HepG2 (cell line): Measurements from ENCODE around the gene VASH2.

ENCODE experiments used
- CTCF ChIP-seq: sonication (generic); formaldehyde crosslinking; IDR thresholded peaks from 2 replicates; pipeline ENCODE4 v1.5.0; 2020; ENCODE audit warnings: mild to moderate bottlenecking, missing genetic modification reagents, moderate library complexity
- FOXA1 ChIP-seq, 2 experiments: fragments of 450-650 bp in 1 of 2; sonication (generic) in 1 of 2; formaldehyde crosslinking in 1 of 2; IDR thresholded peaks; 2 replicates each; pipeline versions ENCODE4 v1.4.0 to v1.6.1; 2016 to 2020; ENCODE audit warnings: missing genetic modification reagents in 1 of 2
- HCFC1 ChIP-seq: fragments of 150-350 bp; IDR thresholded peaks from 2 replicates; pipeline ENCODE4 v1.6.1; 2014; ENCODE audit warnings: low read depth, low read length
- HOXA3 ChIP-seq: sonication (generic); formaldehyde crosslinking; IDR thresholded peaks from 2 replicates; pipeline ENCODE4 v1.5.0; 2020; ENCODE audit warnings: missing genetic modification reagents
- POLR2A ChIP-seq, 2 experiments: IDR thresholded peaks; 2 replicates each; pipeline ENCODE4 v1.6.1; 2011; ENCODE audit warnings: low read depth in 2 of 2, low read length in 2 of 2, mild to moderate bottlenecking in 1 of 2, moderate library complexity in 1 of 2; ENCODE audit not compliant: insufficient read depth in 1 of 2
- PPARG ChIP-seq: conservative IDR thresholded peaks from 2 replicates; pipeline ENCODE4 v1.6.1; 2016; ENCODE audit warnings: missing biosample characterization, missing genetic modification reagents
- PTBP1 ChIP-seq: fragments of 200-400 bp; formaldehyde crosslinking; IDR thresholded peaks from 2 replicates; pipeline ENCODE4 v1.6.1; 2018; ENCODE audit warnings: low read length, low read depth; ENCODE audit not compliant: poor library complexity, severe bottlenecking
- RAD51 ChIP-seq: fragments of 450-650 bp; IDR thresholded peaks from 2 replicates; pipeline ENCODE4 v1.6.1; 2016; ENCODE audit warnings: borderline replicate concordance
- ZBTB39 ChIP-seq: sonication (generic); formaldehyde crosslinking; IDR thresholded peaks from 2 replicates; pipeline ENCODE4 v1.5.0; 2020; ENCODE audit warnings: missing genetic modification reagents
- ZNF414 ChIP-seq: sonication (generic); formaldehyde crosslinking; IDR thresholded peaks from 2 replicates; pipeline ENCODE4 v1.5.0; 2020; ENCODE audit warnings: missing genetic modification reagents
- ZNF431 ChIP-seq: sonication (generic); formaldehyde crosslinking; IDR thresholded peaks from 2 replicates; pipeline ENCODE4 v1.9.0; 2022; ENCODE audit warnings: missing genetic modification reagents, low read depth, mild to moderate bottlenecking, borderline replicate concordance
- TF ChIP-seq, protein P1 (sequence below): sonication (generic); formaldehyde crosslinking; IDR thresholded peaks from one replicate; pipeline ENCODE4 v1.5.1; 2020; ENCODE audit warnings: mild to moderate bottlenecking, missing genetic modification reagents; ENCODE audit errors: not compliant biosample characterization
- TF ChIP-seq, protein P2 (sequence below): sonication (generic); formaldehyde crosslinking; IDR thresholded peaks from 2 replicates; pipeline ENCODE4 v1.4.0; 2020; ENCODE audit warnings: missing genetic modification reagents

DNA sequence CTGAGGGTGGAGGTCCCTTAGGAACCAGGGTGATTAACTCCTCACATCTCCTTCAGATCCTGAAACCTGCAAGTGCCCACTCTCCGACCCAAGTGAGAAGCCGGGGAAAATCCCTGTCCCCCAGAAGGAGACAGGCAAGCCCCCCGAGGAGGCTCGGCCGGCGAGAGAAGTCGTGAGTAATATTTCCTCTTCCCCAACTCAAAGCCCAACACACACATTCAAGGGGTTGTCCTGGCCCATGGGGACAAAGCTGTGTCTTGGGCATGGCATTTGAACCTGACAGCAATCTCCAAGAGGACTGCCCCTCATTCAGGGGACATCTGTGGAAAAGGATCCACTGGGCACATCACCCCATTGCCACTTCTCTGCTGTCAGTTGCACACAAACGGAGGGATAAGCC lies 23.6 kb downstream of the VASH2 start:
- TF ChIP-seq, protein P1, sequence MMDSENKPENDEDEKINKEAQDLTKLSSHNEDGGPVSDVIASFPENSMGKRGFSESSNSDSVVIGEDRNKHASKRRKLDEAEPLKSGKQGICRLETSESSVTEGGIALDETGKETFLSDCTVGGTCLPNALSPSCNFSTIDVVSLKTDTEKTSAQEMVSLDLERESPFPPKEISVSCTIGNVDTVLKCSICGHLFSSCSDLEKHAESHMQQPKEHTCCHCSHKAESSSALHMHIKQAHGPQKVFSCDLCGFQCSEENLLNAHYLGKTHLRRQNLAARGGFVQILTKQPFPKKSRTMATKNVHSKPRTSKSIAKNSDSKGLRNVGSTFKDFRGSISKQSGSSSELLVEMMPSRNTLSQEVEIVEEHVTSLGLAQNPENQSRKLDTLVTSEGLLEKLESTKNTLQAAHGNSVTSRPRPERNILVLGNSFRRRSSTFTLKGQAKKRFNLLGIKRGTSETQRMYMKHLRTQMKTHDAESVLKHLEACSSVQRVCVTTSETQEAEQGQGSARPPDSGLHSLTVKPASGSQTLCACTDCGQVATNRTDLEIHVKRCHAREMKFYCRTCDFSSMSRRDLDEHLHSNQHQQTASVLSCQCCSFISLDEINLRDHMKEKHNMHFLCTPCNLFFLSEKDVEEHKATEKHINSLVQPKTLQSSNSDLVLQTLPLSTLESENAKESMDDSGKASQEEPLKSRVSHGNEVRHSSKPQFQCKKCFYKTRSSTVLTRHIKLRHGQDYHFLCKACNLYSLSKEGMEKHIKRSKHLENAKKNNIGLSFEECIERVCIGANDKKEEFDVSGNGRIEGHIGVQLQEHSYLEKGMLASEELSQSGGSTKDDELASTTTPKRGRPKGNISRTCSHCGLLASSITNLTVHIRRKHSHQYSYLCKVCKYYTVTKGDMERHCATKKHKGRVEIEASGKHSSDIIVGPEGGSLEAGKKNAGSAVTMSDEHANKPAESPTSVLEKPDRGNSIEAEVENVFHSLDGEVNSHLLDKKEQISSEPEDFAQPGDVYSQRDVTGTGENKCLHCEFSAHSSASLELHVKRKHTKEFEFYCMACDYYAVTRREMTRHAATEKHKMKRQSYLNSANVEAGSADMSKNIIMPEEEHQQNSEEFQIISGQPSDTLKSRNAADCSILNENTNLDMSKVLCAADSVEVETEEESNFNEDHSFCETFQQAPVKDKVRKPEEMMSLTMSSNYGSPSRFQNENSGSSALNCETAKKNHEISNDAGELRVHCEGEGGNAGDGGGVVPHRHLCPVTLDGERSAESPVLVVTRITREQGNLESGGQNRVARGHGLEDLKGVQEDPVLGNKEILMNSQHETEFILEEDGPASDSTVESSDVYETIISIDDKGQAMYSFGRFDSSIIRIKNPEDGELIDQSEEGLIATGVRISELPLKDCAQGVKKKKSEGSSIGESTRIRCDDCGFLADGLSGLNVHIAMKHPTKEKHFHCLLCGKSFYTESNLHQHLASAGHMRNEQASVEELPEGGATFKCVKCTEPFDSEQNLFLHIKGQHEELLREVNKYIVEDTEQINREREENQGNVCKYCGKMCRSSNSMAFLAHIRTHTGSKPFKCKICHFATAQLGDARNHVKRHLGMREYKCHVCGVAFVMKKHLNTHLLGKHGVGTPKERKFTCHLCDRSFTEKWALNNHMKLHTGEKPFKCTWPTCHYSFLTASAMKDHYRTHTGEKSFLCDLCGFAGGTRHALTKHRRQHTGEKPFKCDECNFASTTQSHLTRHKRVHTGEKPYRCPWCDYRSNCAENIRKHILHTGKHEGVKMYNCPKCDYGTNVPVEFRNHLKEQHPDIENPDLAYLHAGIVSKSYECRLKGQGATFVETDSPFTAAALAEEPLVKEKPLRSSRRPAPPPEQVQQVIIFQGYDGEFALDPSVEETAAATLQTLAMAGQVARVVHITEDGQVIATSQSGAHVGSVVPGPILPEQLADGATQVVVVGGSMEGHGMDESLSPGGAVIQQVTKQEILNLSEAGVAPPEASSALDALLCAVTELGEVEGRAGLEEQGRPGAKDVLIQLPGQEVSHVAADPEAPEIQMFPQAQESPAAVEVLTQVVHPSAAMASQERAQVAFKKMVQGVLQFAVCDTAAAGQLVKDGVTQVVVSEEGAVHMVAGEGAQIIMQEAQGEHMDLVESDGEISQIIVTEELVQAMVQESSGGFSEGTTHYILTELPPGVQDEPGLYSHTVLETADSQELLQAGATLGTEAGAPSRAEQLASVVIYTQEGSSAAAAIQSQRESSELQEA (CRISPR knock-in tag), result no peak
- no peak for TF ChIP-seq ZNF414 (CRISPR knock-in tag)
- no peak for TF ChIP-seq HCFC1
- TF ChIP-seq RAD51, result no peak
- TF ChIP-seq ZNF431 (CRISPR knock-in tag), result no peak
- TF ChIP-seq, protein P2, sequence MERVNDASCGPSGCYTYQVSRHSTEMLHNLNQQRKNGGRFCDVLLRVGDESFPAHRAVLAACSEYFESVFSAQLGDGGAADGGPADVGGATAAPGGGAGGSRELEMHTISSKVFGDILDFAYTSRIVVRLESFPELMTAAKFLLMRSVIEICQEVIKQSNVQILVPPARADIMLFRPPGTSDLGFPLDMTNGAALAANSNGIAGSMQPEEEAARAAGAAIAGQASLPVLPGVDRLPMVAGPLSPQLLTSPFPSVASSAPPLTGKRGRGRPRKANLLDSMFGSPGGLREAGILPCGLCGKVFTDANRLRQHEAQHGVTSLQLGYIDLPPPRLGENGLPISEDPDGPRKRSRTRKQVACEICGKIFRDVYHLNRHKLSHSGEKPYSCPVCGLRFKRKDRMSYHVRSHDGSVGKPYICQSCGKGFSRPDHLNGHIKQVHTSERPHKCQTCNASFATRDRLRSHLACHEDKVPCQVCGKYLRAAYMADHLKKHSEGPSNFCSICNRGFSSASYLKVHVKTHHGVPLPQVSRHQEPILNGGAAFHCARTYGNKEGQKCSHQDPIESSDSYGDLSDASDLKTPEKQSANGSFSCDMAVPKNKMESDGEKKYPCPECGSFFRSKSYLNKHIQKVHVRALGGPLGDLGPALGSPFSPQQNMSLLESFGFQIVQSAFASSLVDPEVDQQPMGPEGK (CRISPR knock-in tag), result no peak
- TF ChIP-seq PPARG (CRISPR knock-in tag), result no peak
- no peak for TF ChIP-seq ZBTB39
- TF ChIP-seq CTCF (CRISPR knock-in tag), result no peak
- TF ChIP-seq POLR2A (IDR thresholded peaks at IDR 0.05; ENCODE audit: insufficient read depth in 1 of 2, low read depth in 2 of 2, low read length in 2 of 2), result no peak
- no peak for TF ChIP-seq HOXA3 (CRISPR knock-in tag)
- TF ChIP-seq FOXA1 (IDR thresholded peaks at IDR 0.05), result no peak
- TF ChIP-seq FOXA1 (CRISPR knock-in tag; IDR thresholded peaks at IDR 0.05), result no peak
- TF ChIP-seq PTBP1, result no peak
